GM12801 (cell line): ENCODE measurements around the gene CTIF.

Source experiments
- CTCF ChIP-seq: IDR thresholded peaks from one replicate; pipeline ENCODE4 v1.5.1; 2011; ENCODE audit warnings: control low read depth; ENCODE audit not compliant: insufficient read length; ENCODE audit errors: extremely low read depth

CTIF gene

GRCh38 chr18:48862132-48862531, 323.3 kb downstream of the CTIF start:
- TF ChIP-seq CTCF, result no peak

- TF ChIP-seq CTCF, result no peak
These were observed 323.9 kb downstream of the CTIF start for GRCh38 chr18:48862678-48863270.

- TF ChIP-seq CTCF, result no peak
These were observed 324.7 kb downstream of the CTIF start for GRCh38 chr18:48863432-48864065.

- TF ChIP-seq CTCF, result no peak
These were observed 326.0 kb downstream of the CTIF start for GRCh38 chr18:48864876-48865275.

- TF ChIP-seq CTCF, result no peak
These were observed 327.4 kb downstream of the CTIF start for GRCh38 chr18:48866028-48866733.

- no peak for TF ChIP-seq CTCF
These were observed 328.0 kb downstream of the CTIF start for GRCh38 chr18:48866856-48867255.

- no peak for TF ChIP-seq CTCF
These were observed 329.1 kb downstream of the CTIF start for GRCh38 chr18:48867978-48868377.
